GM18526 (cell line): ENCODE measurements around the gene FKBP1B.
A peak's percentile ranks its signal among the peaks of the same experiment; 100 is the strongest.

Experiments
- POLR2A ChIP-seq: IDR thresholded peaks from 3 replicates; pipeline ENCODE4 v1.6.1; 2011; ENCODE audit not compliant: insufficient read length; ENCODE audit errors: extremely low read depth

Gene FKBP1B

GRCh38 chr2:24048769-24049484, 614 bp upstream of the FKBP1B start:
- TF ChIP-seq POLR2A, result no peak

GRCh38 chr2:24050041-24050979, 769 bp downstream of the FKBP1B start:
- no peak for TF ChIP-seq POLR2A

- no peak for TF ChIP-seq POLR2A
Observed at GRCh38 chr2:24051833-24052232, 2.3 kb downstream of the FKBP1B start.

DNA sequence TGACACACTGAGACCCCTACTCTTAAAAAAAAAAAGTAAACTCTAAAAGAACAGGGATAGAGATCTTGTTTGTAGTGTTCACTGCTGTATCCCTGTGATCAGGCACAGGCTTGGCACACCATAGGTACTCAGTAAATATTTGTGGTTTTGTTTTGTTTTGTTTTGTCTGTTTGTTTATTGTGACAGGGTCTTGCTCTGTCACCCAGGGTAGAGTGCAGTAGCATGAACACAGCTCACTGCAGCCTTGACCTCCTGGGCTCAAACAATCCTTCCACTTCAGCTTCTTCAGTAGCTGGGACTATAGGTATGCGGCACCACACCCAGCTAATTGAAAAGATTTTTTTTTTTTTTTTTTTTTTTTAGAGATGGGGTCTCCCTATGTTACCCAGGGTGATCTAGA, 3.4 kb downstream of the FKBP1B start:
- no peak for TF ChIP-seq POLR2A

DNA sequence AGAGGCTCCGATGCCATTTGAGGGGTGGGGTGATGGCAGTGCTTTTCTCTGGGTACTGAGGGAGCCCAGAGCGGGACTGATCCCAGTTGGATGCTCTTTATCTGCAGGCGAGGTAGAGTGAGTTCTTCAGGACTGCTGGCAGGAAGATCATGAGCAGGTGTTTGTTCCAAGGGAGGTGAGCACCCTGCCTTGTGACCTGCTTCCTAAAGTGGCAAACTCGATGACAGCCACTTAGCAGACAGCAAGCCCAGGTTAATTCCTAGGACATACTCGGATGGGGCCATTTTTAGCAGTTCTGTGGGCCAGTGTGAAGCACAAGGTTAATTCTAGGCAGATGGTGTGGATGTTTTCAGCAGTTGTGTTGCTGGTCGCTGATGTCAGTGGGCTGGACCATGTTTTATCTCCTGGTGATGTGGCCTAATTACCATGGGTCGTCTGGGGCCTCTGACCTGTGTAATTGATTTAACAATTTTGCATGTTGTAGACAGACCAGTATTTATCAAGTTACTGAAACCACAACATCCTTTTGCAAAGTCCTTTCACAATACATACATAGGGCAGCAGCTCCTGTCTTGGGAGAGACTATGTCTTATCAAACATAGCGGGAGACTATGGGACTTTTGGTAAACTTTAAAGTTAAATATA, 4.9 kb downstream of the FKBP1B start:
- TF ChIP-seq POLR2A, result no peak

GRCh38 chr2:24055750-24056149, 6.2 kb downstream of the FKBP1B start:
- no peak for TF ChIP-seq POLR2A

DNA sequence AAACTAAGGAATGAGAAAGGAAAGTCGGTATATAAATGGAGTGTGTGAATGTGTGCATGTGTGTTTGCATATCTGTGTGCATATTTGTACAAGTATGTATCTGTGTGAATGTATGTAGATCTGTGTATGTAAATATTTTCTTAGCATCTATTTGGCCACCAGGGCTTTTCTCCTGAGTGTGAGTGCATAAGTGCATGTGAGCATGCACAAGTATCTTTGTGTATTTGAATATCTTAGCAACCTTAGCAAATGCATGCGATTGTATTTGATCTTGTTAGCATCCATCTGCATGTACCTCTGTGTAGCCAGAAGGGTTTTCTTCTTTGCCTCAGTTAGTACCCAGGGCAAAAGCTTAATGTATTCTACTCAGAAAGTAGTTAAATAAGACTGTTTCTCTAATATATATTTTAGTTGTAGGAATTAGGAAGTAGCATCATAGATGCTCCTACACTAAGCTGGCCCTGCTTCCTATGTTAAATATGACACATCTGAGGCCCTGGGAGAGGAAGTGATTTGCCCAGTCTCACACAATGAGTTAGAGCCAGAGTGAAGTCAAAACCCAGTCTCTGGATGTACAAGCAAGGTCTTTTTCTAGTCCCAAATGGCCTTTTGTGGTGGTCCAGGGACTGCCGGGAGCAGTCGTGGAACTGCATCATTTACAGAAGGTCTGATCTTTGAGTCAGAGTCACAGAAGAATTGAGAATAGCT, 9.2 kb downstream of the FKBP1B start:
- TF ChIP-seq POLR2A, result no peak

DNA sequence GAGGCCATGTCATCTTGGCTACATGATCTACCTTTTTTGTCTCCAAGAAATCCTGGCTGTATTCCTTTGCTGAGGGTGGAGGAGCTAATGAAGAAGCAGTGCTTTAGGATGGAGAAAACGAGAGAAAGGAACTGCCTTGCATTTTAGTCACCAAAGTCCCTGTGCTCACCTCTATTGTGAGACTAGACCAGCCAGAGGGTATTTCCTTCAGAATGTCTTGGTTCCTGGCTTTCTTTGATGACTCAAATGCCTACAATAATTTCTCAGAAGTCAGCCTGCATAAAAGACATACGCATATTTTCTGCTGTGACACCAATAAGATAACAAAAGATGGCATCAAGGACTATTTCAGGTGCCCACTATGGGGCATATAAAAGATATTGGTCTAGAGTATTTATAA, 15.8 kb downstream of the FKBP1B start:
- no peak for TF ChIP-seq POLR2A

- no peak for TF ChIP-seq POLR2A
Observed at GRCh38 chr2:24072259-24072658, 22.7 kb downstream of the FKBP1B start.

GRCh38 chr2:24073816-24074215, 24.3 kb downstream of the FKBP1B start:
- no peak for TF ChIP-seq POLR2A

DNA sequence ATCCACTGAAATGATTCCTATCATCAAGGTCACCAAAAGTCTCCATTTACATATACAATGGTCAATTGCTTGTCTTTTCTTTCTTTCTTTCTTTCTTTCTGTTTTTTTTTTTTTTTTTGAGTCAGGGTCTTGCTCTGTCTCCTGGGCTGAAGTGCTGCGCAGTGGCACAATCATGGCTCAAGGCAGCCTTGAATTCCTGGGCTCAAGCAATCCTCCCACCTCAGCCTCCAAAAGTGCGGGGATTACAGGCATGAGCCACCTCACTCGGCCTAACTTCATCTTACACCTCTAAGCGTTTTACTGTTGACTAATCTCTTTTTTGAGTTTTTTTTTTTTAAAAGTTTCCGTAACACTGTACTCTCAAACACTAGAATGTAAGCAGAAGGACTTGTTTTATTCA, 25.7 kb downstream of the FKBP1B start:
- no peak for TF ChIP-seq POLR2A

DNA sequence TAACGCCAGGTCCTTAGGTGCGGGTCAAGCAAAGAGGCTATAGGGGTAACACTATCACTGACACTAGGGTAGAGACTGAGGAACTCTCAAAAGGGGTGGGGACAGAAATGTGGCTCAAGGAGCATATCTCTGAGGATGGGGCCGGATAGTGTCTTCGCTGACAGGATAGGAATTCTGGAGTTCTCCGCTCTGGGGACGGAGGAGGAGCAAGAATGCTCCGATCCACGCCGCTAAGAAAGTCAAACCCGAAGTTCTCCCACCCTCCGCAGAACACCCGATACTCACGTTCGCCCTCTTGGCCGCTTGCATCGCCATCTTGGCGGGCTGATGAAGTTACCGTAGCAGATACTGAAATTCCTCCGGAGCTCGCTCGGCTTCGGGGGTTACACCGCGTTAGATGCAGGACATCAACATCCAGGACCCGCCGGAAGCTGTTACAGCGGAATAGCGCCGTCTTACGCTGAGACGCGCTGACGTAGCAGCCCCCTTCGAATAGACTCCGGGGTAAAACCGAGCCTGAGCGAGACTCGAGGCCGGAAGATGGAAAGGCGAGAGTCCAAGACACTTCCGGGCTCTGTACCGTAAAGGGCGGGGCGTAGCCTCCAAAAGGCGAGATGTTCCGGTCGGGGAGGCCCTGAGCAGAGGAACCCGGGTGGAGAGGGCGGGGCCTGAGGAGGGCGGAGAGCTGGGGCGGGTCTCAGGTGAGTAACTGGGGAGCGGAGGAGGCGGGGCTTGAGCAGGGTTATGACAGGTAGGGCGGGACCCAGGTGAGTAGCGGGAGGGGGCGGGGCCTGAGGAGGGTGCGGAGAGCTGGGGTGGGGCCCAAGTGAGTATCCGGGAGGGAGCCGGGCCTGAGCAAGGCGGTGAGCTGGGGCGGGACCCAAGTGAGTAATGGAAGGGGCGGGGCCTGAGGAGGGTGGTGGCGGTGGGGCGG, 26.6 kb downstream of the FKBP1B start, which contains the start of gene SF3B6:
TSS of gene SF3B6 (minus strand) at position 412 of the 934 bp plus-strand sequence. CDS start at position 315, 97 bp downstream.
- peak; percentile 91 for TF ChIP-seq POLR2A

DNA sequence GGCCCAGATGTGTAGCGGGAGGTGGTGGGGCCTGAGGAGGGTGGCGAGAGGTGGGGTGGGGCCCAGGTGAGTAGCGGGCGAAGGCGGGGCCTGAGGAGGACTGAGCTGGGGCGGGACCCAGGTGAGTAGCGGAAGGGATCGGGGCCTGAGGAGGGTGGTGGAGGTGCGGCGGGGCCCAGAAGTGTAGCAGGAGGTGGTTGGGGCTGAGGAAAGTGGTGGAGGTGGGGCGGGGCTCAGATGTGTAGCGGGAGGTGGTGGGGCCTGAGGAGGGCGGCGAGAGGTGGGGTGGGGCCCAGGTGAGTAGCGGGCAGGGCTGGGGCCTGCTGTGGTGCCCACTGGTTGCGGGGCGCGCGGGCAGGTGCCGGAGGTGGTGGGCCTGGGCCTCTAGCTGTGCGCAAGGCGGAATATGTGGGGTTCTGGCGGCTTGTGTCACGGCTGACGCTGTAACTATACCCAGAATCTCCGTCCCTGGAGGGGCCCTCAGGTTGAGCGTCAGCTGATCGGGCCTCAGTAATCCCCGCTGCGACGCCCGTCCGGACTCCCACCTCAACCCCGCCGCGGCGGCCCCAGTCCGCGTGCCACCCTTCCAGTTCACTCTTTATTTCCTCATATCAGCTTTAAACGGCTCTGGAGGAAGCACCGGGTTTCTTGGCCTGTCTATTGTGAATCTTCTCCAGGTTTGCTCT, 27.5 kb downstream of the FKBP1B start:
- peak; percentile 42 for TF ChIP-seq POLR2A

DNA sequence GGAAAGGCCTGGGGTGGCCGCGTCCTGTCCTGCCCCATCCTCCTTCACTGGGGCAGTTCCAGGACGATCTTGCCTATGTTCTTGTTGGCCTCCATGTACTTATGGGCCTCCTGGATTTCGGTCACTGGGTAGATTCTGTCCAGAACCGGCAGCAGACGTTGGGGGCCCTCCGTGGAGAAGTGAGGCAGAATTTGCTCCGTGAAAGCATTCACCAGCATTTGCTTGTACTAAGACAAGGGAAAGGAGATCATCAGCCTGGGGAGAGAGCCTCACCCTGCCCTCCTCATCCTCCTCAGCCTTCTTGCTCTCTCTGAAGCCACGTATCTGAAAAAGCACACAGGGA, 28.0 kb downstream of the FKBP1B start:
- TF ChIP-seq POLR2A, result no peak

GRCh38 chr2:24077879-24078278, 28.3 kb downstream of the FKBP1B start:
- no peak for TF ChIP-seq POLR2A
